WI38 (cell line): Measurements from ENCODE around the gene ETS1.

Experiments used
- H3K4me3 ChIP-seq: 2 replicates; pipeline ENCODE4 v1.5.1; 2011; ENCODE audit warnings: low read depth, mild to moderate bottlenecking, control low read depth, low read length
- CTCF ChIP-seq: IDR thresholded peaks from 2 replicates; pipeline ENCODE4 v1.5.1; 2012; ENCODE audit warnings: low read depth, mild to moderate bottlenecking, control low read depth, low read length

Gene ETS1

GRCh38 chr11:128553662-128554362, 33.5 kb downstream of the ETS1 start:
- no peak for TF ChIP-seq CTCF
- H3K4me3 ChIP-seq: no peak overlapping the region

- no peak for TF ChIP-seq CTCF
- H3K4me3 ChIP-seq: no peak overlapping the region
Observed at GRCh38 chr11:128552783-128553661, 34.3 kb downstream of the ETS1 start.

GRCh38 chr11:128551611-128552335, 35.6 kb downstream of the ETS1 start:
- TF ChIP-seq CTCF: no peak
- H3K4me3 ChIP-seq: no peak overlapping the region

- no peak for TF ChIP-seq CTCF
- no peak overlapping the region for H3K4me3 ChIP-seq
Observed at GRCh38 chr11:128551058-128551457, 36.3 kb downstream of the ETS1 start.

DNA sequence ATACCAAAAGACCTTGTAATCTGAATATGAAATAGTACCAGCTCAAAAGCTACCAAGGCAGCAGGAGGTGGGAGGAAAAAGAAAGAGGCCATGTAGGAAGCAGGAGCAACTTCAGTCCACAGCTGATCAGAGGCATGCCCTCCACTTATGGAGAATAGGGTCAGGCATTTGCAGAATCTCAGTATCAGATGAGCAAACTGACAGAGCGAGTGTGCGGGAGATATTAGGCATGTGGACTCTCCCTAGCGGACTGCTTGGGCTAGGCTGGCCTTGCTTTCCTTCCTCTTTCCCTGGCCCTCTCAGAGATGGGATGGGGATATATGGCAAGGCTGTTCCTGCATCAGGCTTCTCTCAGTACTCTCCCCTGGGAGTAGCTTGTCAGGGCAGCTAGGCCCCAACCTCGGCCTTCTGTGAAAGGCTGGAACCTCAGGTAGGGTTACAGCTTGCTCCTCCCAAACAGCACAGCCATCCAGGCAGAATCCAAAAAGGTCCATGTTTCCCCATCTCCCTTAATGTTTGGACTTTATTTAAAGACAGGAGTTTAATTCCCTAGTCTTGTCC, 37.0 kb downstream of the ETS1 start:
- no peak for TF ChIP-seq CTCF

DNA sequence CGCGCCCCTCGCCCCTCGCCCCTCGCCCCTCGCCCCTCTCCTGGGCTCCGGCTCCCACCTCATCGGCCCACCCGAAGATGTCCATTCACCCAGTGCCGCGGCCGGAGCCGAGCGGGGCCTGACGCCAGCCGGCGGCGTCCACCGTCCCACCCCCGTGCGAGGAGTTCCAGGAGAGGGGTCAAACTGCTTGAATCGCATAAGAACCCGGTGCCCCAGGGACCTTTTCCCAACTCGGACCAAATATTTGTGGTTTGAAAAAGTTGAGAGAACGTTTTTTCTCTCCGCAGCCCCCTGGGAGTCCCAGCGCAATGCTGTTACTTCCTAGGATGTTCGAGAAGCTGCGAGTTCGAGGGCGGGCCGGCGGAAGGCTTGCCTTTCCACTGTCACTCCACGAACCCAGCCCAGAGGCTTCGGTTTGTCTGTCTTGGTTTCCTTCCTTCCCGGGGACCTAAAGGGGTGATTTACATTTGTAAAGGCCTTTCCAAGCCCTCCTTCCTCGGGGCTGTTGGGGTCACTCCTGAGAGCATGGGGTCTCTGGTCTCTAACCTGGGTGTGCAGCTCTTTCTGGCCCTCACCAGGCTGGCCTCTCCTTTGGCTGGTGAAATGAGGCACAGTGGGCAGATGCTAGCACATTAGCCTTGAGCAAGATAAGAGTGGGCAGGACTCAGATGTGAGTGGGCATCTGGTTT, 38.0 kb downstream of the ETS1 start:
- no peak overlapping the region; the same call in 1 of the 2 replicates for H3K4me3 ChIP-seq
- no peak for TF ChIP-seq CTCF

More for the DNA sequence above, 37.0 kb downstream of the ETS1 start:
- no peak overlapping the region for H3K4me3 ChIP-seq
